ENCODE results near the gene LRRN2. TPM values are rescaled to one million over a fixed set of nuclear protein-coding genes. Genes with fewer than 3 reads are reported as not detected.

LRRN2 gene
- total and polyA plus RNA-seq, 2 donors (not counting 3 experiments of a cell fraction or from before 2014, with no cell fraction given): not detected

DNA sequence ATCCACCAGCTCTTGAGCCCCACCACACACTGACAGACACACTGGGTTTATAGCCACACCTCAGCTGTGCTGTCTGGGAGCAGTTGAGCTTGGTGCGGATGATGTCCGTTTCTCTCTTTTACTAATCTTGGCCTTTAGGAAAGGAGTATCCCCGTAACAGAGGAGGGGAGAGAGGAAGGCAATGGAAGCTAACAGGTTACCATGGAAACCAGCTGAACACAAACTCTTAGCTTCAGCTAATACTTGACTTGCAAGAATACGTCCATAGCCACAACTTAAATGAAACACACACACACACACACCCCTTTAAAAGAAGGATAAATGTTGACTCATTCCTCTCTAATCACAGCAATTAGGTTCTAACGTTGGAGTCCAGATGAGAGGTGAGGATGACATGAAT lies 28.0 kb upstream of the LRRN2 start:
- TF ChIP-seq MYC (IDR thresholded peaks at IDR 0.05; ENCODE audit: low read depth, low read length) (no peak), FOS (IDR thresholded peaks at IDR 0.05; ENCODE audit: borderline replicate concordance, insufficient read depth, low read length) (no peak), EZH2 (IDR thresholded peaks at IDR 0.05; ENCODE audit: borderline replicate concordance, low read depth, low read length, severe bottlenecking) (no peak), POLR2A (IDR thresholded peaks at IDR 0.05; ENCODE audit: low read depth, low read length) (no peak), POLR2AphosphoS5 (IDR thresholded peaks at IDR 0.05; ENCODE audit: insufficient read depth, low read depth, low read length) (no peak), GATA2 (IDR thresholded peaks at IDR 0.05; ENCODE audit: insufficient read depth, insufficient read length, low read depth, low read length) (no peak), JUN (IDR thresholded peaks at IDR 0.05; ENCODE audit: borderline replicate concordance, insufficient read depth, insufficient read length, low read depth) (no peak)
- TF ChIP-seq, protein P1, sequence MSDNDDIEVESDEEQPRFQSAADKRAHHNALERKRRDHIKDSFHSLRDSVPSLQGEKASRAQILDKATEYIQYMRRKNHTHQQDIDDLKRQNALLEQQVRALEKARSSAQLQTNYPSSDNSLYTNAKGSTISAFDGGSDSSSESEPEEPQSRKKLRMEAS (IDR thresholded peaks at IDR 0.05; ENCODE audit: insufficient read depth, insufficient read length): no peak
- TF ChIP-seq, protein P2, sequence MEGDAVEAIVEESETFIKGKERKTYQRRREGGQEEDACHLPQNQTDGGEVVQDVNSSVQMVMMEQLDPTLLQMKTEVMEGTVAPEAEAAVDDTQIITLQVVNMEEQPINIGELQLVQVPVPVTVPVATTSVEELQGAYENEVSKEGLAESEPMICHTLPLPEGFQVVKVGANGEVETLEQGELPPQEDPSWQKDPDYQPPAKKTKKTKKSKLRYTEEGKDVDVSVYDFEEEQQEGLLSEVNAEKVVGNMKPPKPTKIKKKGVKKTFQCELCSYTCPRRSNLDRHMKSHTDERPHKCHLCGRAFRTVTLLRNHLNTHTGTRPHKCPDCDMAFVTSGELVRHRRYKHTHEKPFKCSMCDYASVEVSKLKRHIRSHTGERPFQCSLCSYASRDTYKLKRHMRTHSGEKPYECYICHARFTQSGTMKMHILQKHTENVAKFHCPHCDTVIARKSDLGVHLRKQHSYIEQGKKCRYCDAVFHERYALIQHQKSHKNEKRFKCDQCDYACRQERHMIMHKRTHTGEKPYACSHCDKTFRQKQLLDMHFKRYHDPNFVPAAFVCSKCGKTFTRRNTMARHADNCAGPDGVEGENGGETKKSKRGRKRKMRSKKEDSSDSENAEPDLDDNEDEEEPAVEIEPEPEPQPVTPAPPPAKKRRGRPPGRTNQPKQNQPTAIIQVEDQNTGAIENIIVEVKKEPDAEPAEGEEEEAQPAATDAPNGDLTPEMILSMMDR (IDR thresholded peaks at IDR 0.05; ENCODE audit: extremely low read depth in 1 of 2, insufficient read depth in 1 of 2, low read depth in 1 of 2, low read length in 2 of 2): no peak
- FAIRE-seq (no peak), DNase-seq (ENCODE audit: low read depth, low spot score) (no peak)
- POLR2A ChIA-PET: no interaction called here
- Histone ChIP-seq H4K20me1 (replicated peaks; ENCODE audit: control insufficient read depth, extremely low read depth, insufficient read depth, low read length) (no peaks in the 10 kb centered on the region), H3K27ac (ENCODE audit: insufficient read depth, low read depth, low read length) (no peak overlapping the region), H3K27me3 (ENCODE audit: control insufficient read depth in 2 of 2, insufficient read depth in 2 of 2, low read length in 2 of 2) (peaks cover 43 to 46% of the 10 kb centered on the region in 2 experiments), H3K79me2 (ENCODE audit: control insufficient read depth, insufficient read depth, low read length) (no peaks in the 10 kb centered on the region), H3K4me2 (ENCODE audit: insufficient read depth, low read length) (no peak overlapping the region), H3K4me3 (replicated peaks in 1 of 3; ENCODE audit: insufficient read depth in 1 of 3, low read depth in 1 of 3, low read length in 3 of 3) (no peak overlapping the region), H3K9me3 (replicated peaks; ENCODE audit: control insufficient read depth, insufficient read depth, low read length) (no peaks in the 10 kb centered on the region), H3K36me3 (ENCODE audit: control insufficient read depth in 2 of 2, extremely low read depth in 1 of 2, insufficient read depth in 2 of 2, low read length in 2 of 2) (no peaks in the 10 kb centered on the region), H3K4me1 (ENCODE audit: control insufficient read depth, extremely low read depth, insufficient read depth, low read length) (no peaks in the 10 kb centered on the region), H2AFZ (ENCODE audit: low read depth, low read length) (no peak overlapping the region), H3K9me1 (replicated peaks; ENCODE audit: control insufficient read depth, extremely low read depth, insufficient read depth, low read length) (no peaks in the 10 kb centered on the region), H3K9ac (replicated peaks; ENCODE audit: extremely low read depth, insufficient read depth, low read length) (no peak overlapping the region)
- no TSS peak for BruUV-seq (replicated peaks)
- dilution Hi-C loops (cut with MboI; ENCODE audit: extremely low pct_ligation_motif_present, low sequenced_read_pairs): no loop called here
- CTCF ChIA-PET: no interaction called here
- intact Hi-C loops (cut with micrococcal nuclease): no loop called here
